Measurements from ENCODE around the gene SP110. TPM values are rescaled to one million over a fixed set of nuclear protein-coding genes. Genes with fewer than 3 reads are reported as not detected.

The SP110 gene
- total RNA-seq, 5 donors from 2014 or later (not counting 1 experiment from before 2014, with no cell fraction given) = 95.4 to 136 (median 111) TPM

- H3K36me3 Mint-ChIP-seq = peaks cover 37% of the 10 kb centered on the region
- CTCF ChIA-PET = no interaction called here
- no peak for ATAC-seq (replicated peaks in 1 of 4)
These were observed 24.4 kb upstream of the SP110 start for GRCh38 chr2:230244211-230244610.

GRCh38 chr2:230234845-230235244 lies 15.1 kb upstream of the SP110 start:
- peaks cover 77% of the 10 kb centered on the region for H3K36me3 Mint-ChIP-seq
- peaks cover 0 to 43% of the 10 kb centered on the region in 2 donors for H3K36me3 ChIP-seq (ENCODE audit: control insufficient read depth in 2 of 2, extremely low read depth in 1 of 2, insufficient read depth in 1 of 2, low read length in 1 of 2)
- H3K27ac Mint-ChIP-seq = no peak overlapping the region
- POLR2A ChIA-PET = no interaction called here
- CTCF ChIA-PET = no interaction called here
- H3K27me3 ChIP-seq (replicated peaks in 1 of 2; ENCODE audit: control insufficient read depth in 2 of 2, extremely low read depth in 1 of 2, insufficient read depth in 2 of 2, low read length in 1 of 2) = no peaks in the 10 kb centered on the region
- DNase-seq = no peak
- H3K4me3 Mint-ChIP-seq = no peak overlapping the region
- 57% methylated on average over 1 of the region's 3 CpGs for WGBS (ENCODE audit: insufficient coverage)
- H3K9me3 Mint-ChIP-seq = peaks cover 5 to 17% (median 16%) of the 10 kb centered on the region in 3 donors
- H3K9me3 ChIP-seq = no peaks in the 10 kb centered on the region
- no peak for ATAC-seq (replicated peaks in 1 of 4)
- no peak overlapping the region for H3K27ac ChIP-seq (ENCODE audit: low read length)
- no peaks in the 10 kb centered on the region for H3K27me3 Mint-ChIP-seq
- H3K4me1 ChIP-seq (ENCODE audit: control insufficient read depth in 1 of 2, extremely low read depth in 1 of 2, insufficient read depth in 2 of 2, low read length in 2 of 2) = peaks cover 0 to 10% of the 10 kb centered on the region in 2 experiments
- peaks cover 38 to 53% (median 39%) of the 10 kb centered on the region in 3 donors for H3K4me1 Mint-ChIP-seq
- no peak overlapping the region for H3K4me3 ChIP-seq (ENCODE audit: control insufficient read depth in 1 of 2, extremely low read depth in 1 of 2, low read length in 1 of 2)

More at GRCh38 chr2:230244211-230244610, 24.4 kb upstream of the SP110 start:
- Mint-ChIP-seq H3K27ac (no peak overlapping the region), H3K4me1 (no peaks in the 10 kb centered on the region), H3K4me3 (no peak overlapping the region), H3K9me3 (no peaks in the 10 kb centered on the region), H3K27me3 (no peaks in the 10 kb centered on the region)
- Histone ChIP-seq H3K27me3 (replicated peaks in 1 of 2; ENCODE audit: control insufficient read depth in 2 of 2, extremely low read depth in 1 of 2, insufficient read depth in 2 of 2, low read length in 1 of 2) (no peaks in the 10 kb centered on the region), H3K4me1 (ENCODE audit: control insufficient read depth in 1 of 2, extremely low read depth in 1 of 2, insufficient read depth in 2 of 2, low read length in 2 of 2) (no peaks in the 10 kb centered on the region), H3K9me3 (no peaks in the 10 kb centered on the region), H3K27ac (ENCODE audit: low read length) (no peak overlapping the region), H3K4me3 (ENCODE audit: control insufficient read depth in 1 of 2, extremely low read depth in 1 of 2, low read length in 1 of 2) (no peak overlapping the region), H3K36me3 (ENCODE audit: control insufficient read depth in 2 of 2, extremely low read depth in 1 of 2, insufficient read depth in 1 of 2, low read length in 1 of 2) (peaks cover 0 to 60% of the 10 kb centered on the region in 2 donors)
- 100% methylated on average over 1 of the region's 2 CpGs for WGBS (ENCODE audit: insufficient coverage)
- no peak for DNase-seq
- POLR2A ChIA-PET = no interaction called here

GRCh38 chr2:230234122-230234722 lies 14.4 kb upstream of the SP110 start:
- ATAC-seq (replicated peaks in 1 of 4) = peak in 1 of 4 experiments; percentile 26
- no peaks in the 10 kb centered on the region for H3K9me3 ChIP-seq
- Mint-ChIP-seq H3K4me1 (peaks cover 40 to 56% (median 42%) of the 10 kb centered on the region in 3 donors), H3K27ac (peak overlapping the region in 1 of 2 donors; percentile 19), H3K4me3 (no peak overlapping the region), H3K36me3 (peaks cover 75% of the 10 kb centered on the region), H3K27me3 (no peaks in the 10 kb centered on the region), H3K9me3 (peaks cover 5 to 17% (median 17%) of the 10 kb centered on the region in 3 donors)
- H3K27me3 ChIP-seq (replicated peaks in 1 of 2; ENCODE audit: control insufficient read depth in 2 of 2, extremely low read depth in 1 of 2, insufficient read depth in 2 of 2, low read length in 1 of 2) = no peaks in the 10 kb centered on the region
- no CpG with 5 or more reads among the region's 3 CpGs for WGBS (ENCODE audit: insufficient coverage)
- peaks cover 0 to 41% of the 10 kb centered on the region in 2 donors for H3K36me3 ChIP-seq (ENCODE audit: control insufficient read depth in 2 of 2, extremely low read depth in 1 of 2, insufficient read depth in 1 of 2, low read length in 1 of 2)
- H3K4me1 ChIP-seq (ENCODE audit: control insufficient read depth in 1 of 2, extremely low read depth in 1 of 2, insufficient read depth in 2 of 2, low read length in 2 of 2) = peaks cover 0 to 11% of the 10 kb centered on the region in 2 experiments
- CTCF ChIA-PET = no interaction called here
- POLR2A ChIA-PET = no interaction called here
- H3K27ac ChIP-seq (ENCODE audit: low read length) = no peak overlapping the region
- no peak overlapping the region for H3K4me3 ChIP-seq (ENCODE audit: control insufficient read depth in 1 of 2, extremely low read depth in 1 of 2, low read length in 1 of 2)
- DNase-seq = no peak

- Mint-ChIP-seq H3K4me1 (peaks cover 62 to 83% (median 69%) of the 10 kb centered on the region in 3 donors), H3K4me3 (peak overlapping the region in 1 of 3 donors; percentile 40), H3K36me3 (peaks cover 48% of the 10 kb centered on the region), H3K9me3 (peaks cover 5 to 17% (median 17%) of the 10 kb centered on the region in 3 donors), H3K27me3 (no peaks in the 10 kb centered on the region), H3K27ac (peak overlapping the region in 1 of 2 donors; percentile 47)
- ATAC-seq (replicated peaks in 1 of 4) (no peak), DNase-seq (no peak)
- Histone ChIP-seq H3K9me3 (no peaks in the 10 kb centered on the region), H3K27ac (ENCODE audit: low read length) (no peak overlapping the region), H3K4me3 (ENCODE audit: control insufficient read depth in 1 of 2, extremely low read depth in 1 of 2, low read length in 1 of 2) (no peak overlapping the region), H3K36me3 (ENCODE audit: control insufficient read depth in 2 of 2, extremely low read depth in 1 of 2, insufficient read depth in 1 of 2, low read length in 1 of 2) (peaks cover 0 to 12% of the 10 kb centered on the region in 2 donors), H3K27me3 (replicated peaks in 1 of 2; ENCODE audit: control insufficient read depth in 2 of 2, extremely low read depth in 1 of 2, insufficient read depth in 2 of 2, low read length in 1 of 2) (no peaks in the 10 kb centered on the region), H3K4me1 (ENCODE audit: control insufficient read depth in 1 of 2, extremely low read depth in 1 of 2, insufficient read depth in 2 of 2, low read length in 2 of 2) (peaks cover 8 to 19% of the 10 kb centered on the region in 2 experiments)
- ChIA-PET CTCF (no interaction called here), POLR2A (no interaction called here)
- no CpG with 5 or more reads among the region's 3 CpGs for WGBS (ENCODE audit: insufficient coverage)
These were observed 11.5 kb upstream of the SP110 start for GRCh38 chr2:230231251-230231650.

GRCh38 chr2:230230496-230231200 lies 10.9 kb upstream of the SP110 start:
- no peaks in the 10 kb centered on the region for H3K9me3 ChIP-seq
- peaks cover 45% of the 10 kb centered on the region for H3K36me3 Mint-ChIP-seq
- ChIA-PET POLR2A (interaction anchor here in 1 of 2 donors (0.6 kb wide), 1 partner anchor 25 kb away, joined by 3 read pairs; no protein-coding TSS in a partner anchor), CTCF (no interaction called here)
- H3K4me1 Mint-ChIP-seq = peaks cover 68 to 86% (median 75%) of the 10 kb centered on the region in 3 donors
- H3K9me3 Mint-ChIP-seq = peaks cover 5 to 17% (median 17%) of the 10 kb centered on the region in 3 donors
- no peaks in the 10 kb centered on the region for H3K27me3 ChIP-seq (replicated peaks in 1 of 2; ENCODE audit: control insufficient read depth in 2 of 2, extremely low read depth in 1 of 2, insufficient read depth in 2 of 2, low read length in 1 of 2)
- no peak overlapping the region for H3K27ac ChIP-seq (ENCODE audit: low read length)
- peaks cover 9 to 19% of the 10 kb centered on the region in 2 experiments for H3K4me1 ChIP-seq (ENCODE audit: control insufficient read depth in 1 of 2, extremely low read depth in 1 of 2, insufficient read depth in 2 of 2, low read length in 2 of 2)
- ATAC-seq (replicated peaks in 1 of 4) (no peak), DNase-seq (no peak)
- no peaks in the 10 kb centered on the region for H3K27me3 Mint-ChIP-seq
- no CpG with 5 or more reads among the region's 2 CpGs for WGBS (ENCODE audit: insufficient coverage)
- peak overlapping the region in 1 of 2 donors; percentile 40 for H3K27ac Mint-ChIP-seq
- peak overlapping the region; percentile 6 to 40 (median 6) for H3K4me3 Mint-ChIP-seq
- H3K4me3 ChIP-seq (ENCODE audit: control insufficient read depth in 1 of 2, extremely low read depth in 1 of 2, low read length in 1 of 2) = no peak overlapping the region
- H3K36me3 ChIP-seq (ENCODE audit: control insufficient read depth in 2 of 2, extremely low read depth in 1 of 2, insufficient read depth in 1 of 2, low read length in 1 of 2) = peaks cover 0 to 11% of the 10 kb centered on the region in 2 donors

- peaks cover 0 to 9% of the 10 kb centered on the region in 2 donors for H3K36me3 ChIP-seq (ENCODE audit: control insufficient read depth in 2 of 2, extremely low read depth in 1 of 2, insufficient read depth in 1 of 2, low read length in 1 of 2)
- H3K27ac ChIP-seq (ENCODE audit: low read length) = no peak overlapping the region
- no CpG with 5 or more reads among the region's 3 CpGs for WGBS (ENCODE audit: insufficient coverage)
- Mint-ChIP-seq H3K27ac (peak overlapping the region in 1 of 2 donors; percentile 9), H3K4me3 (peak overlapping the region; percentile 2 to 22 (median 6)), H3K27me3 (no peaks in the 10 kb centered on the region), H3K36me3 (peaks cover 39% of the 10 kb centered on the region), H3K9me3 (peaks cover 5 to 17% (median 17%) of the 10 kb centered on the region in 3 donors), H3K4me1 (peaks cover 72 to 88% (median 78%) of the 10 kb centered on the region in 3 donors)
- no peaks in the 10 kb centered on the region for H3K27me3 ChIP-seq (replicated peaks in 1 of 2; ENCODE audit: control insufficient read depth in 2 of 2, extremely low read depth in 1 of 2, insufficient read depth in 2 of 2, low read length in 1 of 2)
- CTCF ChIA-PET = no interaction called here
- H3K4me3 ChIP-seq (ENCODE audit: control insufficient read depth in 1 of 2, extremely low read depth in 1 of 2, low read length in 1 of 2) = no peak overlapping the region
- H3K4me1 ChIP-seq (ENCODE audit: control insufficient read depth in 1 of 2, extremely low read depth in 1 of 2, insufficient read depth in 2 of 2, low read length in 2 of 2) = peaks cover 9 to 23% of the 10 kb centered on the region in 2 experiments
- H3K9me3 ChIP-seq = no peaks in the 10 kb centered on the region
- DNase-seq (no peak), ATAC-seq (replicated peaks in 1 of 4) (no peak)
- POLR2A ChIA-PET = no interaction called here
These were observed 10.3 kb upstream of the SP110 start for GRCh38 chr2:230230087-230230486.
